Thyroid gland (tissue), 4 donors: Measurements from ENCODE around the gene PECR. TPM values are rescaled to one million over a fixed set of nuclear protein-coding genes. Genes with fewer than 3 reads are reported as not detected.

ENCODE experiments used
- DNase-seq, 2 donors: peaks; one replicate each; pipeline ENCODE4 v3.0.0-alpha.2; 2019
- H3K27ac ChIP-seq, 3 donors: fragments of 200-600 bp; sonication (generic); 1 replicate in 2 of 3; 2 replicates in 1 of 3; pipeline ENCODE4 v1.5.1; 2016 to 2019; ENCODE audit warnings: mild to moderate bottlenecking in 1 of 3, moderate library complexity in 1 of 3
- H3K27me3 ChIP-seq: fragments of 200-600 bp; sonication (generic); one replicate; pipeline ENCODE4 v1.5.1; 2019
- H3K36me3 ChIP-seq, 2 donors: fragments of 200-600 bp; sonication (generic); one replicate each; pipeline ENCODE4 v1.5.1; 2016 to 2019
- H3K4me1 ChIP-seq, 2 donors: fragments of 200-600 bp; sonication (generic); one replicate each; pipeline ENCODE4 v1.5.1; 2017 to 2019
- H3K4me3 ChIP-seq, 3 donors: fragments of 200-600 bp; sonication (generic); replicated peaks in 1 of 3; 1 replicate in 2 of 3; 2 replicates in 1 of 3; pipeline ENCODE4 v1.5.1; 2016; ENCODE audit warnings: mild to moderate bottlenecking in 1 of 3
- H3K9me3 ChIP-seq: fragments of 200-600 bp; sonication (generic); one replicate; pipeline ENCODE4 v1.5.1; 2017
- CTCF ChIP-seq, 6 experiments: fragments of 200-600 bp in 3 of 6; fragments of 450-650 bp in 3 of 6; sonication (generic) in 3 of 6; IDR thresholded peaks; one replicate each; pipeline ENCODE4 v1.5.1; 2016 to 2019; ENCODE audit warnings: antibody characterized with exemption in 6 of 6, mild to moderate bottlenecking in 2 of 6, inconsistent platforms in 1 of 6, moderate library complexity in 1 of 6
- POLR2A ChIP-seq, 2 donors: fragments of 450-650 bp; IDR thresholded peaks; one replicate each; pipeline ENCODE4 v1.6.1; 2017; ENCODE audit warnings: antibody characterized with exemption in 2 of 2, mild to moderate bottlenecking in 2 of 2, moderate library complexity in 1 of 2
- WGBS, 2 donors: methylation state at CpG; one replicate each; pipeline ENCODE4 v1.1.5; 2017; 5-methylcytosine and 5-hydroxymethylcytosine counted together
- intact Hi-C: fragments of 100-400 bp; cut with DNase I; formaldehyde crosslinking; loops from one replicate; pipeline ENCODE4 v1.15.1; 2023
- total RNA-seq, 4 donors: library from RNA; depleted of rRNA; stranded (reverse); fragments of >200 nt; gene quantifications; one replicate each; pipeline ENCODE4 v1.2.3, GENCODE V29; 2016

PECR gene
- total RNA-seq, 4 donors from 2014 or later = 14.6 to 25.6 (median 22.8) TPM

- H3K4me3 ChIP-seq = no peak overlapping the region
- intact Hi-C loops = no loop called here
- no peaks in the 10 kb centered on the region for H3K9me3 ChIP-seq
- H3K27ac ChIP-seq = no peak overlapping the region
- 67 to 70% methylated on average over 2 of the region's 2 CpGs for WGBS, 2 donors
- TF ChIP-seq CTCF (IDR thresholded peaks at IDR 0.05) (no peak), POLR2A (IDR thresholded peaks at IDR 0.05) (no peak)
- no peak for DNase-seq
- peaks cover 14 to 17% of the 10 kb centered on the region in 2 donors for H3K4me1 ChIP-seq
- no peaks in the 10 kb centered on the region for H3K27me3 ChIP-seq
- H3K36me3 ChIP-seq = peaks cover 43 to 45% of the 10 kb centered on the region in 2 donors
These were observed 37.5 kb upstream of the PECR start for GRCh38 chr2:216119146-216119545.

GRCh38 chr2:216118474-216118873 lies 36.9 kb upstream of the PECR start:
- peaks cover 40 to 43% of the 10 kb centered on the region in 2 donors for H3K36me3 ChIP-seq
- TF ChIP-seq CTCF (IDR thresholded peaks at IDR 0.05) (no peak), POLR2A (IDR thresholded peaks at IDR 0.05) (no peak)
- WGBS, 2 donors = 88 to 100% methylated on average over 1 of the region's 1 CpG

GRCh38 chr2:216117561-216118340 lies 36.1 kb upstream of the PECR start:
- no peak overlapping the region for H3K27ac ChIP-seq
- 88 to 90% methylated on average over 4 of the region's 4 CpGs for WGBS, 2 donors
- H3K36me3 ChIP-seq = peaks cover 42% of the 10 kb centered on the region in 2 donors
- H3K27me3 ChIP-seq = no peaks in the 10 kb centered on the region
- no peaks in the 10 kb centered on the region for H3K9me3 ChIP-seq
- no peak for DNase-seq
- H3K4me3 ChIP-seq = no peak overlapping the region
- intact Hi-C loops = no loop called here
- H3K4me1 ChIP-seq = peaks cover 17 to 19% of the 10 kb centered on the region in 2 donors
- TF ChIP-seq POLR2A (IDR thresholded peaks at IDR 0.05) (no peak), CTCF (IDR thresholded peaks at IDR 0.05) (no peak)

More at GRCh38 chr2:216118474-216118873, 36.9 kb upstream of the PECR start:
- no peak for DNase-seq
- Histone ChIP-seq H3K27ac (no peak overlapping the region), H3K9me3 (no peaks in the 10 kb centered on the region), H3K27me3 (no peaks in the 10 kb centered on the region), H3K4me1 (peaks cover 17 to 19% of the 10 kb centered on the region in 2 donors), H3K4me3 (no peak overlapping the region)
- intact Hi-C loops = no loop called here

- no peak overlapping the region for H3K27ac ChIP-seq
- H3K9me3 ChIP-seq = no peaks in the 10 kb centered on the region
- no peak for DNase-seq
- TF ChIP-seq POLR2A (IDR thresholded peaks at IDR 0.05) = no peak
- TF ChIP-seq CTCF (IDR thresholded peaks at IDR 0.05) = no peak
- intact Hi-C loops = no loop called here
- H3K27me3 ChIP-seq = no peaks in the 10 kb centered on the region
- peaks cover 29% of the 10 kb centered on the region in 2 donors for H3K36me3 ChIP-seq
- peaks cover 17 to 26% of the 10 kb centered on the region in 2 donors for H3K4me1 ChIP-seq
- 90 to 100% methylated on average over 1 of the region's 1 CpG for WGBS, 2 donors
- no peak overlapping the region for H3K4me3 ChIP-seq
These were observed 34.8 kb upstream of the PECR start for GRCh38 chr2:216116418-216116817.
